Hematopoietic multipotent progenitor cell treated with erythropoietin and hydrocortisone succinate and interleukin-3 and kit ligand, for 6 days (in vitro differentiated cells): ENCODE results near the gene HRH3.

Experiments used
- DNase-seq: peaks from one replicate; pipeline ENCODE4 v3.0.0-alpha.2; 2015

HRH3 gene

DNA sequence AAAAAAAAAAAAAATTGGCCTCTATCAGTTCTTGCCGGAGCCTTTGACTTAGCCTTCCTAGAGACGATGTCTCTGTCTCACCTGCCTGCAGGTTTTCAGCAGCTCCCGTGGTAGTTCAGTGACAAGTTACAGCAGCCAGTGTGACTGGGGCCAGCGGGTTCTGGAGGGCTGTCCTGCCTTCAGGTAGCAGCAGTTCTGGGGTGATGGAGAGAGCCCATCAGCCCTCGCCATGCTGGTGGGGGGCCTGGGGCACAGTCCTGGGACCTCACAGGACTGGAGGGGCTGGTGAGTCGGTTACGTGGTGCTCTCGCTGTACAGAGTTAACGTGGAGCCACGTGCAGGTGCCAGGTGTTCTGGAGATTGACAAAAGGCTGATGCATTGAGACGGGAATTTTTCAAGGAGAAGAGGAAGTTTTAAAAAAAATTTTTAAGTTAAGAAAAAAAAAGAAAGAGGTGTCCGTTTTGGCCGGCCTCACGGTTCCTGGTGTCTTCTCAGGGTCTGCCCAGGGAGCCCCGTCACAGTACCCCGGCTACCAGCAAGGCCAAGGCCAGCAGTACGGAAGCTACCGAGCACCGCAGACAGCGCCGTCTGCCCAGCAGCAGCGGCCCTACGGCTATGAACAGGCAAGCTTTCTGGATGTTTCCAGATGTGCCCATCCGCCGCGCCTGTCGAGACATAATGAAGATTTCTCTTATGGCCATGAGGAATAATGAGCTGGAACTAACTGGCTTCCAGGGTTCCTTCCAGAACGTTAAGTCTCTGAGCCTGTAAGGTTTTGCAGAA, 45.9 kb downstream of the HRH3 start:
- DNase-seq = no peak

DNA sequence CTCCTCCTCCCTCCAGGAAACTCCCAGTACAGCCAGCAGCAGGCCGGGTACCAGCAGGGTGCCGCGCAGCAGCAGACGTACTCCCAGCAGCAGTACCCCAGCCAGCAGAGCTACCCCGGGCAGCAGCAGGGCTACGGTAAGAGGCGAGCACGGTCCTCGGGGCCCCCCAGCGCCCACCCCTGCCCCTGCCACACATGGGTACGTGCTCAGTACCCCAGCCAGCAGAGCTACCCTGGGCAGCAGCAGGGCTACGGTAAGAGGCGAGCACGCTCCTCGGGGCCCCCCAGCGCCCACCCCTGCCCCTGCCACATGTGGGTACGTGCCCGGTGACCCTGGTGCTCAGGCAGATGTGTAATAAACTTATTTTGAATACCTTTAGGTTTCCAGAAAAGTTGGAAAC, 47.4 kb downstream of the HRH3 start:
- no peak for DNase-seq

DNA sequence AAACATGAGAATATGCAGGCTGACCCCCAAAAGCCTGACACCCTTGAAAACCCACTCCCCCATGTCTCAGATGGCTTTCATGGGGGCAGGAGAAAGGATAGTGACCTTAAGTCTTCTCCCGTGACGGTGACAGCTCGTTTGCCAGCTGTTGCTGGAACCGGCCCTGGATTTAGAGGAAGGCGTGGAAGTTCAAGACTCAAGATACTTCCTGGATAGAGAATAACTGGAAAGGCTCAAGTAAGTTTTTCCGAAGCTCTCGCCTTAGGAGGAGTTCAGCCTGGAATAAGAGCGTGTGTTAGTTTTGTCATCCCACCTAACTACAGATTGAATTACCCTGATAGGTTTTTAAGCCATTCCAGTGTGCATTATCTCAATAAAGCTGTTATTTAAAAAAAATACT, 48.8 kb downstream of the HRH3 start:
- no peak for DNase-seq

DNA sequence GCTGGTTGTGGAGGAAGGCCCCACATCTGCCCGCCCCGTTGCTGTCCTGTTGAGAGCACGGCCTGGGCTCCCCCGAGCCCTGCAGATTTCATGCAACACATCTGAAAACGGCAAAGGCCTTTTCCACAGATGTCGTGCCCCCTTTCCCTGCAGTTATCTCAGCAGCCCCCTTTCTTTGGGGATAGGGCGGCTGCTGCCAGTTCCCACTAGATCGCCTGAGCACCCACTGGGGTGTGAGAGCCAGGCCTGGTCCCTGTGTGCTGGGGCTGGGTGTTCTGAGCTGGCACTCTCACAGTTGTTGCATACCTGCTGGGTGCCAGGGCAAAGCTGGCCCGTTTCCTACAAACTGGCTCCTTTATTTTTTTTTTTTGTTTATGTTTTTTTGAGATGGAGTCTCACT, 49.5 kb downstream of the HRH3 start:
- DNase-seq = no peak

DNA sequence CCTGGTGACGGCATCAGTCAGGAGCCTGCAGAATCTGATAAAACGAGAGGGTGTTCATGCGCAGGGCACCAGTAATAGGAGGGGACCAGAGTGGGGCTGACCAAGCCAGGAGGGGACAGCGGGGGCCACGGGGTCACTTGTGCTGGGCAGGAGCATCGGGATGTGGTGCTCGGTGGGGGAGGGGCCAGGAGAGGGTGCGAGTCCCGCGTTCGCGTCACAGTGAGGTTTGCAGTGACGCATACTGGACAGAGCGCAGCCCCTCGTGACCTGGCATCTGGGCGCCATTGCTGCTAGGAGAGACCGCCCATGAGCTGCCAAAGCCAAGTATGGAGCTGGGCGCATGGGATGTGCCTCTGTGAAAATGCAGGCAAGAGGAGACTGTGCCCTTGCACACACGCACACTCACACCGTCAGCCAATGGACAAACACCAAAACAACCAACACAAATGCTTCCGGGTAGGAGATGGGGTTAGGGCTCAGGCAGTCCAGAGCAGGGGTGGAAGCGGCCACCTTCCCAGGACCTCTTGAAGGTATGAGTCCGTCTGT, 51.1 kb downstream of the HRH3 start:
- no peak for DNase-seq

DNA sequence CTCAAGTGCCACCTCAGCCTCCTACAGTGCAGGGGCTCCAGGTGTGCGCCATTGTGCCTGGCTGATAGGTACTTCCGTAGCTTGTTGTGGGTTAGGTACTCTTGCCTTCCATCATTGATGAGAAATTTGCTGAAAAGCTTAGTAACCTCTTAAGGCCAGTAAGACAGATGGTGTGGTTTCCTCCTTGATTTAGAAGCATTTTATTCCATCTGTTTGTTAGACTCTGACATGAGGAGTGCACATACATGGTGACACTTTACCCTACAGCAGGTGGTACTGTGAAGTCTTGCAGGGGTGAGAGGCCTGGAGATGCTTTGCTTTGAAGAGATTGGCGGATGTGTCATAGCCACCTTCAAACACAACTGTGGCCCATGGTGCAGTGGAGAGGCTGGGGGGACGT, 52.0 kb downstream of the HRH3 start:
- no peak for DNase-seq

DNA sequence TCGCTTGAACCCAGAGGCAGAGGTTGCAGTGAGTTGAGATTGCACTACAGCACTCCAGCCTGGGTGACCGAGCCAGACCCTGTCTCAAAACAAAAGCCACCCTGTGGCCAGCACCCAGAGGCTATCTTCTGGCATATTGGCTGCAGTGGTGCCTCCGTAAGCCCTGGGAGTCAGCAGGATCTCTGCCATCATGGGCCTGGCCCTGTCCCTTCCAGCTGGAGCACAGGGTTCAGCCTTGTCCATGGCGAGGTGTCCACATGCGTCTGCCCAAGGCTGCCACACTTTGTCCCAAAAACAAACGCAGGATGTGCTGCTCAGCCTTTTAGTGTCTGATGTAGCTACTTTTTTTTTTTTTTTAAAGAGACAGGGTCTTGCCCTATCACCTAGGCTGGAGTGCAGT, 52.6 kb downstream of the HRH3 start:
- DNase-seq = no peak

DNA sequence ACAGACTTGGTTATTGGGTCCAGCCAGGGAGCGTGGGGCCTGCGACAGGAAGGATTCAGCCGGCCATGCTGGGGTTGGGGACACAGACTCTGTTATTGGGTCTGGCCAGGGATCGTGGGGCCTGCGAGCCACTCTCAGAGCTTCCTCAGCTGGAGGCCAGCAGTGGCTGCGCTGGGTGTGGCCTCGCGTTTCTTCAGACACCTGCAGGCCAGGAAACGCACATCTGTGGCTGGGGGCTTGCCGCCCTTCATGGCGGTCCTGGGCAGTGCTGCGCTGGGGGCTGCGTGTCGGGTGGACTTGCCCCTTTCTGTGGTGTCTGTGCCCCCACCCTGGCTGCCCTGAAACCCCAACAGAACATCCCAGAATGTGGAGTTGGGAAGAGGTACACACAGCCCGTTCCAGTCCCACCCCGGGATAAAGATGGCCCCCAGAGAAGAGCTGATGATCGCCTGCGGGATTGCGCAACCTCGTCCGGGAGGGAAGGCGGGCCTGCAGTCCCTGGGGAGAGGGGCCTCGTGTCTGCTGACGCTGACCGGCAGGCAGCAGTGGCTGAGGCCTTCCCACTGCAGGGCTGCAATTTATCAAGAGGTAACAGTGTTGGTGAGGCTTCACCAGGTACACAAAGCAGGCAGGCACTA, 54.2 kb downstream of the HRH3 start:
- no peak for DNase-seq
